Measurements from ENCODE around the gene PAPPA2. TPM values are rescaled to one million over a fixed set of nuclear protein-coding genes. Genes with fewer than 3 reads are reported as not detected.

The PAPPA2 gene
- total RNA-seq, 1 experiment from 2014 or later: 0.03 TPM

- ATAC-seq (no peak), DNase-seq (ENCODE audit: low read depth, low spot score) (no peak)
- no peak overlapping the region for H3K4me3 ChIP-seq (ENCODE audit: low read depth in 2 of 2, low read length in 2 of 2)
- no peaks in the 10 kb centered on the region for H3K36me3 ChIP-seq (ENCODE audit: control insufficient read depth, insufficient read depth, low read length)
- ChIA-PET CTCF (no interaction called here), POLR2A (no interaction called here)
- BruUV-seq (replicated peaks): no TSS peak
- no peaks in the 10 kb centered on the region for H3K4me1 ChIP-seq (ENCODE audit: control insufficient read depth, insufficient read depth, low read length)
- TF ChIP-seq SIN3A (IDR thresholded peaks at IDR 0.05; ENCODE audit: borderline replicate concordance, insufficient read depth, low read depth, low read length): no peak
- TF ChIP-seq REST (IDR thresholded peaks at IDR 0.05; ENCODE audit: insufficient read depth in 1 of 2, low read depth in 2 of 2, low read length in 1 of 2): no peak
- TF ChIP-seq, protein P1, sequence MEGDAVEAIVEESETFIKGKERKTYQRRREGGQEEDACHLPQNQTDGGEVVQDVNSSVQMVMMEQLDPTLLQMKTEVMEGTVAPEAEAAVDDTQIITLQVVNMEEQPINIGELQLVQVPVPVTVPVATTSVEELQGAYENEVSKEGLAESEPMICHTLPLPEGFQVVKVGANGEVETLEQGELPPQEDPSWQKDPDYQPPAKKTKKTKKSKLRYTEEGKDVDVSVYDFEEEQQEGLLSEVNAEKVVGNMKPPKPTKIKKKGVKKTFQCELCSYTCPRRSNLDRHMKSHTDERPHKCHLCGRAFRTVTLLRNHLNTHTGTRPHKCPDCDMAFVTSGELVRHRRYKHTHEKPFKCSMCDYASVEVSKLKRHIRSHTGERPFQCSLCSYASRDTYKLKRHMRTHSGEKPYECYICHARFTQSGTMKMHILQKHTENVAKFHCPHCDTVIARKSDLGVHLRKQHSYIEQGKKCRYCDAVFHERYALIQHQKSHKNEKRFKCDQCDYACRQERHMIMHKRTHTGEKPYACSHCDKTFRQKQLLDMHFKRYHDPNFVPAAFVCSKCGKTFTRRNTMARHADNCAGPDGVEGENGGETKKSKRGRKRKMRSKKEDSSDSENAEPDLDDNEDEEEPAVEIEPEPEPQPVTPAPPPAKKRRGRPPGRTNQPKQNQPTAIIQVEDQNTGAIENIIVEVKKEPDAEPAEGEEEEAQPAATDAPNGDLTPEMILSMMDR (IDR thresholded peaks at IDR 0.05): no peak
- TF ChIP-seq POLR2AphosphoS5 (IDR thresholded peaks at IDR 0.05; ENCODE audit: low read depth, low read length): no peak
- no peak for TF ChIP-seq TCF7L2 (IDR thresholded peaks at IDR 0.05; ENCODE audit: low read depth, low read length)
- no peaks in the 10 kb centered on the region for H3K27me3 ChIP-seq (ENCODE audit: control insufficient read depth, insufficient read depth, low read length)
- no peak overlapping the region for H3K27ac ChIP-seq (ENCODE audit: low read length)
- intact Hi-C loops (cut with micrococcal nuclease; ENCODE audit: unreplicated experiment): no loop called here
- in situ Hi-C loops (cut with HindIII; ENCODE audit: low pct_unique_long_range_greater_than_20kb, low sequenced_read_pairs): no loop called here
- H3K9me3 ChIP-seq (ENCODE audit: control insufficient read depth, insufficient read depth, low read depth, low read length): no peaks in the 10 kb centered on the region
Measured at GRCh38 chr1:176831150-176831549, 368.2 kb downstream of the PAPPA2 start.

DNA sequence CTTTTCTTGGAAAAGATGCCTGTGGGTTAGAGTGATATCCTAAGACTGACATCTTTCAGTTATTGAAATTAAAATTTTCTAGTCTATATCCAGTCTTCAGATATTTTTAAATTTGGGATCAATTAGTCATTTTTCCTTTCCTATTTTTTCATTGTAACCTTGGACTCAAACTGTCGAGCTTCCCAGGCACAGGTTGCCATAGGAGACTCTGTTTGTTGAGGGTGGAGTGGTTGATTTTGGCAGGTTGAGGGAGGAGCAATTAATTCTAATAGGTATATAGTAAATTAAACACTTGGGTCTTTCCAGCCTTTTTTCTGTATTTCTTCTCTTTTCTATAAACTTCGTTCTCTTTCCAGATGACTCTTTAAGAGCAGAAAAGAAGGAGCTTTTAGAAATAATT, 374.7 kb downstream of the PAPPA2 start:
- no peak for DNase-seq (ENCODE audit: low read depth, low spot score)
- ChIA-PET POLR2A (no interaction called here), CTCF (no interaction called here)
- no peak for ATAC-seq
- H3K4me1 ChIP-seq (ENCODE audit: control insufficient read depth, insufficient read depth, low read length): no peaks in the 10 kb centered on the region
- no peaks in the 10 kb centered on the region for H3K9me3 ChIP-seq (ENCODE audit: control insufficient read depth, insufficient read depth, low read depth, low read length)
- BruUV-seq (replicated peaks): no TSS peak
- H3K27me3 ChIP-seq (ENCODE audit: control insufficient read depth, insufficient read depth, low read length): 0 out of 2 replicates have a peak, but pooled peaks cover 6% of the 10 kb centered on the region
- no peak overlapping the region for H3K27ac ChIP-seq (ENCODE audit: low read length)
- no peaks in the 10 kb centered on the region for H3K36me3 ChIP-seq (ENCODE audit: control insufficient read depth, insufficient read depth, low read length)
- intact Hi-C loops (cut with micrococcal nuclease; ENCODE audit: unreplicated experiment) (no loop called here), in situ Hi-C loops (cut with HindIII; ENCODE audit: low pct_unique_long_range_greater_than_20kb, low sequenced_read_pairs) (no loop called here)
- H3K4me3 ChIP-seq (ENCODE audit: low read depth in 2 of 2, low read length in 2 of 2): no peak overlapping the region
- no peak for TF ChIP-seq POLR2AphosphoS5 (IDR thresholded peaks at IDR 0.05; ENCODE audit: low read depth, low read length)
- TF ChIP-seq TCF7L2 (IDR thresholded peaks at IDR 0.05; ENCODE audit: low read depth, low read length): no peak
- TF ChIP-seq REST (IDR thresholded peaks at IDR 0.05; ENCODE audit: insufficient read depth in 1 of 2, low read depth in 2 of 2, low read length in 1 of 2): no peak
- TF ChIP-seq, protein P1 (IDR thresholded peaks at IDR 0.05): no peak
- TF ChIP-seq SIN3A (IDR thresholded peaks at IDR 0.05; ENCODE audit: borderline replicate concordance, insufficient read depth, low read depth, low read length): no peak
